NB4 (cell line): ENCODE measurements around the gene ADAM11.
A peak's percentile ranks its signal among the peaks of the same experiment; 100 is the strongest.

Source experiments
- DNase-seq: peaks from one replicate; pipeline ENCODE4 v3.0.0; 2010; ENCODE audit warnings: low read depth
- H3K4me3 ChIP-seq: one replicate; pipeline ENCODE4 v1.5.1; 2011; ENCODE audit warnings: mild to moderate bottlenecking, low read depth, low read length, moderate library complexity
- CTCF ChIP-seq: IDR thresholded peaks from one replicate; pipeline ENCODE4 v1.5.1; 2012; ENCODE audit warnings: low read depth, low read length
- MAX ChIP-seq: IDR thresholded peaks from 2 replicates; pipeline ENCODE4 v1.6.1; 2011; ENCODE audit warnings: low read depth, low read length
- MYC ChIP-seq: IDR thresholded peaks from 2 replicates; pipeline ENCODE4 v1.6.1; 2011; ENCODE audit warnings: low read depth, low read length
- POLR2A ChIP-seq: IDR thresholded peaks from 2 replicates; pipeline ENCODE4 v1.6.1; 2011; ENCODE audit warnings: mild to moderate bottlenecking; ENCODE audit not compliant: insufficient read length; ENCODE audit errors: extremely low read depth

The ADAM11 gene

GRCh38 chr17:44829523-44830358 is 71.0 kb downstream of the ADAM11 start, which contains the start of gene GJC1:
Gene GJC1 (minus strand): TSS chr17:44830287. CDS start chr17:44805817, 24,470 bp downstream.
- DNase-seq: peak; percentile 59
- H3K4me3 ChIP-seq: peak within 1 kb of the TSS; percentile 66

GRCh38 chr17:44830359-44831288 is 71.8 kb downstream of the ADAM11 start:
- no peak overlapping the region for H3K4me3 ChIP-seq
- no peak for TF ChIP-seq CTCF
- no peak for TF ChIP-seq MYC
- TF ChIP-seq POLR2A: no peak
- no peak for TF ChIP-seq MAX
- no peak for DNase-seq

More at GRCh38 chr17:44829523-44830358, 71.0 kb downstream of the ADAM11 start, which contains the start of gene GJC1:
- TF ChIP-seq MYC (no peak), MAX (no peak), POLR2A (no peak), CTCF (no peak)

- H3K4me3 ChIP-seq: no peak overlapping the region
- TF ChIP-seq MYC (no peak), MAX (no peak), CTCF (no peak), POLR2A (no peak)
- DNase-seq: no peak
Measured at GRCh38 chr17:44831371-44831770, 72.6 kb downstream of the ADAM11 start.
